Small intestine (tissue), 7 donors: ENCODE data around the gene CACNG4. TPM values are rescaled to one million over a fixed set of nuclear protein-coding genes. Genes with fewer than 3 reads are reported as not detected.
"Not testable (repeated sequence)": the region's sequence is repeated elsewhere in the genome, so short reads cannot be mapped to it uniquely, and the experiment has no call there.

ENCODE experiments used
- DNase-seq, 2 donors: peaks; one replicate each; pipeline versions ENCODE4 v3.0.0 to v3.0.0-alpha.2; 2013
- FAIRE-seq: peaks from 2 replicates; lab custom pipeline; 2012; peaks lifted over from hg19 to GRCh38; lab: Jason Lieb, UNC
- H3K27ac ChIP-seq, 3 donors: one replicate each; pipeline ENCODE4 v1.5.1; 2013; ENCODE audit warnings: low read length in 2 of 3, mild to moderate bottlenecking in 2 of 3, control low read depth in 1 of 3, inconsistent platforms in 1 of 3, low read depth in 1 of 3, moderate library complexity in 1 of 3
- H3K27me3 ChIP-seq, 3 donors: one replicate each; pipeline ENCODE4 v1.6.1; 2013; ENCODE audit warnings: low read length in 3 of 3, inconsistent platforms in 1 of 3; ENCODE audit not compliant: control insufficient read depth in 3 of 3, insufficient read depth in 3 of 3
- H3K36me3 ChIP-seq, 3 donors: one replicate each; pipeline ENCODE4 v1.6.1; 2013; ENCODE audit warnings: low read length in 3 of 3, inconsistent platforms in 1 of 3, low read depth in 1 of 3, mild to moderate bottlenecking in 1 of 3, moderate library complexity in 1 of 3; ENCODE audit not compliant: control insufficient read depth in 3 of 3, insufficient read depth in 2 of 3
- H3K4me1 ChIP-seq, 3 donors: one replicate each; pipeline ENCODE4 v1.6.1; 2013; ENCODE audit warnings: low read length in 2 of 3, inconsistent platforms in 1 of 3, low read depth in 1 of 3, mild to moderate bottlenecking in 1 of 3, moderate library complexity in 1 of 3; ENCODE audit not compliant: control insufficient read depth in 3 of 3, insufficient read depth in 2 of 3
- H3K4me3 ChIP-seq, 3 donors: one replicate each; pipeline ENCODE4 v1.5.1; 2013; ENCODE audit warnings: low read length in 3 of 3, control low read depth in 1 of 3, inconsistent platforms in 1 of 3, low read depth in 1 of 3, mild to moderate bottlenecking in 1 of 3, moderate library complexity in 1 of 3
- H3K9me3 ChIP-seq, 2 donors: one replicate each; pipeline ENCODE4 v1.6.1; 2013; ENCODE audit warnings: low read depth in 1 of 2, low read length in 1 of 2; ENCODE audit not compliant: control insufficient read depth in 2 of 2, insufficient read depth in 1 of 2
- WGBS, 3 donors: extraction: QIAGEN DNeasy Blood & Tissue Kit; methylation state at CpG; one replicate each; pipeline ENCODE4 v1.1.7; 2013; 5-methylcytosine and 5-hydroxymethylcytosine counted together
- polyA plus RNA-seq, 4 donors: library from polyadenylated mRNA; stranded (reverse) in 3 of 4; unstranded in 1 of 4; fragments of 200-250 nt in 3 of 4; fragments of 120-200 nt in 1 of 4; gene quantifications; one replicate each; pipeline versions ENCODE4 v1.2.1 to v1.2.3, GENCODE V29; 2013
- donor health status: healthy with polysubstance abuse.
- donor health status: control.
- donor health status: control.
- donor health status: Bipolar disorder and iron deficiency.
- donor health status: healthy.

Gene CACNG4
- polyA plus RNA-seq, 4 donors = 0.27 to 0.64 (median 0.51) TPM; not detected in 1

DNA sequence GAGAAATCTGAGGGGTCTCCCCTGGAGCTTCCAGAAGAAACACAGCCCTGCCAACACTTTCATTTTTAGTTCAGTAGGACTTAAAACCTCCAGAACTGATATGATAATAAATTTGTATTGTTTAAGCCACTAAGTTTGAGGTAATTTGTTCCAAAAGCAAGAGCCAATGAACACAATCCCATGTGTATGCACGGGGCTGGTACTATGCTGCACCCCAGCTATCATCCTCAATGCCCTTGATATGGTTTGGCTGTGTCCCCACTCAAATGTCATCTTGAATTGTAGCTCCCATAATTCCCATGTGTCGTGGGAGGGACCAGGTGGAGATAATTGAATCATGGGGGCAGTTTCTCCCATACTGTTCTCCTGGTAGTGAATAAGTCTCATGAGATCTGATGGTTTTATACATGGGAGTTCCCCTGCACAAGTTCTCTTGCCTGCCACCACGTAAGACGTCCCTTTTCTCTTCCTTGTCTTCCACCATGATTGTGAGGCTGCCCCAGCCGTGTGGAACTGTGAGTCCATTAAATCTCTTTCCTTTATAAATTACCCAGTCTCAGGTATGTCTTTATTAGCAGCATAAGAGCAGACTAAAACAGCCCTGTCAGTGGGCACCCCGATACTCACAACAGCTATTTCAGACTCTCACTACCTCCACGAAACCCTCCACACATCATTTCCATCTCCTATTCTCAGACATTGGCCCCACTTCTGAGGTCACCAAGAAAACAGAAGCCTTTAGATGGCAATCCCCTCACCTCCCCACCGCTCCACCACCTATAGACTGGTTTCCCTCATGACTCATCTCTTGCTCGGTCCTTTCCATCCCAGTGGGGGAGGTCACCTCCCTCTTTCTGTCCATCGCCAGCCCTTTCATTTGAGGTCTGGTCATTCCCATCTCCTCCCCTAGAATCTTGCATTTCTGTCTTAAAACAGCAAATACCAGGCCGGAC lies 70.9 kb downstream of the CACNG4 start:
- FAIRE-seq (no peak), DNase-seq (no peak)
- H3K27ac ChIP-seq = no peak overlapping the region
- H3K9me3 ChIP-seq = no peaks in the 10 kb centered on the region
- WGBS, 3 donors = 76 to 85% (median 76%) methylated on average over 11 of the region's 11 CpGs
- no peaks in the 10 kb centered on the region for H3K4me1 ChIP-seq
- H3K36me3 ChIP-seq = no peaks in the 10 kb centered on the region
- H3K4me3 ChIP-seq = no peak overlapping the region
- H3K27me3 ChIP-seq = no peaks in the 10 kb centered on the region

DNA sequence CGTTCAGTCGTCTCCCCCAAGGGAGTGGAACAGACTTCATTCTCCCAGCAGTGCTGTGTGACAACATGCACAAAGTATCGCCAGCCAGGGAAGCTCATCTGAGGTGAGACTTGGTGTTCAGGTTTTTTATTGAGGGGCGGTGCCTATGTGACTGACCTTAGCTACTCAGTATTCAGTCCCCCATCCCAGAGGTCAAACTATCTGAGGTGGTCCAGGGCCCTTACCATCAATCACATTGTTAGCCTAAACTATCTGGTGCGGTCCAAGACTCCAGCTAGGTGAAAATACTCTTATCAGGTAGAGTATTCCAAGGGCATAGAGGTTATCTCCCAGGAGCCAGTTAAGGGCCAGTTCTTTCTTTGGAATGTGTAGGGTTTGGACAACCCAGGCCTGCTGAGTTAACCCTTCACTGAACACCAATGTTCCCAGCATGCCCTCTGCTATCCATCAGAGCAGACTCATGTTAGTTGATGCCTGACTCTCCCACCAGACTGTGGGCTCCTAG lies 74.4 kb downstream of the CACNG4 start:
- Histone ChIP-seq H3K36me3 (no peaks in the 10 kb centered on the region), H3K4me1 (no peaks in the 10 kb centered on the region), H3K27ac (no peak overlapping the region), H3K27me3 (no peaks in the 10 kb centered on the region), H3K9me3 (no peaks in the 10 kb centered on the region), H3K4me3 (no peak overlapping the region)
- 39 to 42% (median 39%) methylated on average over 5 of the region's 5 CpGs for WGBS, 3 donors
- DNase-seq (no peak), FAIRE-seq (no peak)

DNA sequence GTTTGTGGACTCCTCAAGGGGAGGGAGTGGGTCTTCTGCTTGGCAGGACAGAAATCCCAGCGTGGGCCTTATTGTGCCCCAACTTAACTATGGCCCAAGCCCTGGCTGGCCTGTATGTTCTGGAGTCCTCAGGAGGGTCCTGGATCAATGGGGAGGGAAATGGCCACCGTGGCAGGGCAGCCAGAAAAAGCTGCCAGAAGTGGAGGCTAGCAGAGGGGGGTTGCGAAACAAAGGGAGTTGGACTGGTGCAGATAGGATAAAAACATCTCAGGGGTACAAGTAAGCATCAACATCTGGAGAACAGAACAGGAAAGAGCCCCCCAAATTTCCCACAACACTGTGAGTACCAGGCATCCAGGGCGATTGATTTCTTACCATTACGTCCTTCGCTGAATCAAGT lies 76.1 kb downstream of the CACNG4 start:
- 85 to 90% (median 86%) methylated on average over 6 of the region's 6 CpGs for WGBS, 3 donors
- Histone ChIP-seq H3K27ac (no peak overlapping the region), H3K27me3 (no peaks in the 10 kb centered on the region), H3K4me1 (no peaks in the 10 kb centered on the region), H3K4me3 (no peak overlapping the region), H3K9me3 (no peaks in the 10 kb centered on the region), H3K36me3 (no peaks in the 10 kb centered on the region)
- no peak for FAIRE-seq
- no peak for DNase-seq

DNA sequence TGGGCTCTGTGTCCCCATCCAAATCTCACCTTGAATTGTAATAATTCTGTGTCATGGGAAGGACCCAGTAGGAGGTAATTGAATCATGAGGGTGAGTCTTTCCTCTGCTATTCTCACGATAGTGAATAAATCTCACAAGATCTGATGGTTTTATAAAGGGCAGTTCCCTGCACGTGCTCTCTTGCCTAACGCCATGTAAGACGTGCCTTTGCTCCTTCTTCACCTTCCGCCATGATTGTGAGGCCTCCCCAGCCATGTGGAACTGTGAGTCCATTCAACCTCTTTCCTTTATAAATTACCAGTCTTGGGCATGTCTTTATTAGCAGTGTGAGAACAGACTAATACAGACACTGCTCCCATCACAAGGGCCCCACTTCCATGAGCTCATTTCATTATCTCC lies 76.6 kb downstream of the CACNG4 start:
- not testable (repeated sequence) for H3K36me3 ChIP-seq, FAIRE-seq, H3K27me3 ChIP-seq, H3K4me1 ChIP-seq, H3K4me3 ChIP-seq, DNase-seq, H3K9me3 ChIP-seq, H3K27ac ChIP-seq
- WGBS, 3 donors = 91 to 95% (median 93%) methylated on average over 5 of the region's 5 CpGs

DNA sequence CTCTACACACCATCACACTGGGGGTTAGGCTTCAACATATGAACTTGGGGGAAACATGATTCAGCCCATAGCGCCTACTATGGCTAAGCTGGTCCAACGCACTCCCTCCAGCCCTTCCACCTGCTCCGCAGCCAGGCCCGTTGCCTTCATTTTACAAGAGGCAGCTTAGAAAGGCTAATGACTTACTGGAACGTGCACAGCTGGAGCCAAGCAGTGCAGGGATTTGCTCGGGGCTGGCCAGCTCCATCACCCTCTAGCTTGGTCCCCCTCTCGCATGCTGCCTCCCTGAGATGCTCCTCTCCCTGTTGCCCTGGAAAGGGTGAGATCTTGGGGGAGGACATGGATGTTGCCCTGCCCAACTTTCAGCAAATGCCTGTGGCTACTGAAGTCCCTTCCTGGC lies 77.0 kb downstream of the CACNG4 start:
- Histone ChIP-seq H3K27me3 (no peaks in the 10 kb centered on the region), H3K4me1 (no peaks in the 10 kb centered on the region), H3K4me3 (no peak overlapping the region), H3K36me3 (no peaks in the 10 kb centered on the region), H3K27ac (no peak overlapping the region), H3K9me3 (no peaks in the 10 kb centered on the region)
- 84 to 94% (median 91%) methylated on average over 7 of the region's 7 CpGs for WGBS, 3 donors
- DNase-seq = no peak
- FAIRE-seq = no peak

DNA sequence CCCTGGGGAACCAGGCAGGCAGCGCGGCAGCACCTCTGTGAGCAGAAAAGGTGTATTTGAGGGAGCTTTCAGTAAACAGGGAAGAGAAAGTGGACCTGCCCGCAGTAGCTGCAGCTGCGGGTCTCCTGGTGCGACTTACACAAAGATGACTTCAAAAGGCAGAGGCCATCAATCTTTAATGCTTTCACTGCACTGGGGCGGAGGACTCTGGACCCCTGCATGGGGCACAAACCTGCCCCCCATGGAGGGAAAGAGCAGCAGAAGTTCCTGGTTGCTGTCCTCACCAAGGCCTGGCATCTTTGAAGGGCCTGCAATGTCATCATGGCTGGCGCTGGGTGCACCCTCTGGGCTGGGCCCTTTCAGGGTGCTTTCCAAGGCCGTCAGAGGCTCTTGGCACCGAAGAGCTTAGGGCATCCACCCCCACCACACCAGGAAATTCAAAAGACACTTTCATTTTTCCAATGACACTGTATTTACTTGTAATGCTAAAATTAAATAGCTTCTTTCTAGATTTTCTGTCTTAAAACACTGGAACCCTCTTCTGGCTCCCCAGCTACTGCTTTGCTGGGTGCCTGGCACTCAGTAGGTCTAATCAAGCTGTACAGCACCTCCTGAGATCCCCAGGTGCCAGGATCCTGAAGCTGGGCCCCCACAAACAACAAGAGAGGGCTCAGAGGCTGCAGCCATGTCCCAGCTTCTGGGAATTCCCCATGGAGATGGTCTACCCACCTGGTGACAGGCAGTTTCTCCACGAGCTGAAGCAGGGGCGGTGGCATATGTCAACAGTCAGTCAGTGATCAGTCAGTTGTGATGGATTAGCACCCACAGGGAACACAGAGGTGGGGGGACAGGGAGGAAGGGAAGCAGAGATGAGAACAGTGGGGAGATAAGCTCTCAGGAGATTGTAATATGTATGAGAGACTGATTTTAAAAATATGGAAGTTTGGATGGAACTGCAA lies 77.7 kb downstream of the CACNG4 start:
- Histone ChIP-seq H3K9me3 (peaks cover 0 to under 1% of the 10 kb centered on the region in 2 donors), H3K4me3 (no peak overlapping the region), H3K4me1 (no peaks in the 10 kb centered on the region), H3K27ac (no peak overlapping the region), H3K36me3 (no peaks in the 10 kb centered on the region), H3K27me3 (no peaks in the 10 kb centered on the region)
- no peak for DNase-seq
- FAIRE-seq = no peak
- WGBS, 3 donors = 47 to 64% (median 54%) methylated on average over 11 of the region's 11 CpGs

DNA sequence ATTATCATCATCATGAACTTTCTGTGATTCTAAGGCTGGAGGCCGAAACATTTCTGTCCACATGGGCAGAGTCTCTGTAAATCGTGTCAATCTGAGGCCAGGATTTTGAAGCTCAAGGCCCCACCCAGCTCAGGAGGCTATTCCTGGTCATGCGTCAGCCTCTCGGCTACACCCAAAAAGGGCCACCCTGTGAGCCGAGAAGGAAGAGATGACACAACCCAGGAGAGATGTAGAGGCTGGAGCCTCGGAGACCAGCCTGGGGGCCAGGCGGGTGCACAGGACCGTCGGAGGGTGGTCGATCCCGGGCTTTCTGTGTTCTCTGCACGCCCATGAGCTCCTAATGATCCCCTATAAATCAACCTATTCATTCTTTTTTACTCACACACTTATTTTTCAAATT lies 78.8 kb downstream of the CACNG4 start:
- no peak overlapping the region for H3K27ac ChIP-seq
- FAIRE-seq (no peak), DNase-seq (no peak)
- H3K4me1 ChIP-seq = no peaks in the 10 kb centered on the region
- H3K27me3 ChIP-seq = no peaks in the 10 kb centered on the region
- no peak overlapping the region for H3K4me3 ChIP-seq
- H3K9me3 ChIP-seq = peaks cover 0 to 10% of the 10 kb centered on the region in 2 donors
- WGBS, 3 donors = 80 to 92% (median 90%) methylated on average over 12 of the region's 12 CpGs
- no peaks in the 10 kb centered on the region for H3K36me3 ChIP-seq
